GM18511 (cell line): ENCODE measurements around the gene OR4K2.
"Not testable (repeated sequence)": the region's sequence is repeated elsewhere in the genome, so short reads cannot be mapped to it uniquely, and the experiment has no call there.

Experiments used
- ATAC-seq: cut with Tn5 transposase; IDR thresholded peaks from one replicate; pipeline ENCODE4 v1.9.1; 2021; ENCODE audit warnings: mild to moderate bottlenecking, moderate library complexity; ENCODE audit not compliant: unreplicated experiment

Gene OR4K2, protein sequence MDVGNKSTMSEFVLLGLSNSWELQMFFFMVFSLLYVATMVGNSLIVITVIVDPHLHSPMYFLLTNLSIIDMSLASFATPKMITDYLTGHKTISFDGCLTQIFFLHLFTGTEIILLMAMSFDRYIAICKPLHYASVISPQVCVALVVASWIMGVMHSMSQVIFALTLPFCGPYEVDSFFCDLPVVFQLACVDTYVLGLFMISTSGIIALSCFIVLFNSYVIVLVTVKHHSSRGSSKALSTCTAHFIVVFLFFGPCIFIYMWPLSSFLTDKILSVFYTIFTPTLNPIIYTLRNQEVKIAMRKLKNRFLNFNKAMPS

DNA sequence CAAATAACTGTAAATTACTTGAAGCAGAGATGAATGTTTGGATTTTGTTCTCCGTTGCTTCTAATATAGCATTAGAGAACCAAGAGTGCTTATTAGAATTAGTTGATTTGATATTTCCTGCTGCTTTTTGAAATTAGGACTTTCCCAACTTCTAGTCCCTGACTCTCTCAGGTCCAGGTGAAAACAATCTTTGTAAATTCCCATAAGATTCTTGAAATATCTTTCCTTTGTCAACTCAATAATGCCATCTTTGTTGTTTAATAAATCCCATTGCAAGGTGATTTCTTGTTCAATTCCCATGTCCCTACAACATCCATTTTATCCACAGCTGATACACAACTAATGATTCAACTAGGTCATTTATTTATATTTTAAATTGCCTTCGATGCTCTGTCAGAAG lies at the start of gene OR4K2:
Gene OR4K2, plus strand, starts transcription at position 301 of the 400 bp plus-strand sequence. CDS start 1,126 bp downstream, outside the sequence.
- no peak for ATAC-seq

DNA sequence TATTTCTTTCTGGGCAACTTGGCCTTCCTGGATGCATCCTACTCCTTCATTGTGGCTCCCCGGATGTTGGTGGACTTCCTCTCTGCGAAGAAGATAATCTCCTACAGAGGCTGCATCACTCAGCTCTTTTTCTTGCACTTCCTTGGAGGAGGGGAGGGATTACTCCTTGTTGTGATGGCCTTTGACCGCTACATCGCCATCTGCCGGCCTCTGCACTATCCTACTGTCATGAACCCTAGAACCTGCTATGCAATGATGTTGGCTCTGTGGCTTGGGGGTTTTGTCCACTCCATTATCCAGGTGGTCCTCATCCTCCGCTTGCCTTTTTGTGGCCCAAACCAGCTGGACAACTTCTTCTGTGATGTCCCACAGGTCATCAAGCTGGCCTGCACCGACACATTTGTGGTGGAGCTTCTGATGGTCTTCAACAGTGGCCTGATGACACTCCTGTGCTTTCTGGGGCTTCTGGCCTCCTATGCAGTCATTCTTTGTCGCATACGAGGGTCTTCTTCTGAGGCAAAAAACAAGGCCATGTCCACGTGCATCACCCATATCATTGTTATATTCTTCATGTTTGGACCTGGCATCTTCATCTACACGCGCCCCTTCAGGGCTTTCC lies 47.2 kb upstream of the OR4K2 start:
- not testable (repeated sequence) for ATAC-seq

DNA sequence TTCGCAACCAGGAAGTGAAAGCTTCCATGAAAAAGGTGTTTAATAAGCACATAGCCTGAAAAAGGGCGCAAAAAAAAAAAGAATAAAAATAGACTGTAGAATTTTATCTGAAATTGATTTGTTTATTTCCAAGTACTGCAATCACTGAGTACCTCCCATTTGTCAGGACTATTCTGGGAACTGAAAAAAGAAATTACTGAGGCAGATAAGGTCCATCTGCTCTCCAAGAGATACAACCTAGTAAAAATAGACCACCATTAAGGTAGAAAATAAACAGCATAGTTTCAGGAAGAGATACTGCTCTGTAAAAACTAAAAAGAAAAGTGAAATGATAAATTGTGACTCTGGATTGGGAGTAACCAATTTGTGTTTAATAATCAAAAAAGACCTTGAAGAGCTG lies 46.6 kb upstream of the OR4K2 start:
- ATAC-seq, result no peak

DNA sequence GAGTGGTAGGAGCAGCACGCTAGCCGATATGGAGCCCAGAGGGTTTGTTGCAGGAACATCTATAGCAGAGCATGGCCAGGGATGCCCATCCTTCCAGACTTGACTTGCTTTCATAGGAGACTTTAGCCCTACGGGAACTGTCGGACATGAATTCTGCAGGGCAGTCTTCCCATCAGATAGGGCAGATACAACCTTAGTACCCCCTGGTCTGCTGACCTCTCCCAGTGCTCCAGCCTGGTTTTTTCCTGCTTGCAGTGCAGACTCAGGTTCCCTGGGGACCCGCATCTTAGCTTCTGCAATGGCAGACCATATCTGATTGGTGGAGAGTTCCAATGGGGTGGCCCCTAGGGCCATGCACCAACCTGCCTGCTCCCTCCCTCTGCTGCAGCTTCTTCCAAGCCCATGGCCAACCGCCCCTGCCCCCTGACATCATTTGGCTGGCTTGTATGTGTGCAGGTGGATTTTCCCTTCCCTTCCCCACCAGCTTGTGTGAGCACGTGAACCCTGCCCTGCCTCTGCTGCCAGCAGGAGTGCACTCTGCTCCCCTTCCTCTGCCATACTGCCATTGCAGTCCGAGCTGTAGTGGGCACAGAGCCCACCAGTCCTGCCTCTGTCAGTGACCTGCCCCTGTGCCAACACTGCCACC lies 40.6 kb upstream of the OR4K2 start:
- not testable (repeated sequence) for ATAC-seq

DNA sequence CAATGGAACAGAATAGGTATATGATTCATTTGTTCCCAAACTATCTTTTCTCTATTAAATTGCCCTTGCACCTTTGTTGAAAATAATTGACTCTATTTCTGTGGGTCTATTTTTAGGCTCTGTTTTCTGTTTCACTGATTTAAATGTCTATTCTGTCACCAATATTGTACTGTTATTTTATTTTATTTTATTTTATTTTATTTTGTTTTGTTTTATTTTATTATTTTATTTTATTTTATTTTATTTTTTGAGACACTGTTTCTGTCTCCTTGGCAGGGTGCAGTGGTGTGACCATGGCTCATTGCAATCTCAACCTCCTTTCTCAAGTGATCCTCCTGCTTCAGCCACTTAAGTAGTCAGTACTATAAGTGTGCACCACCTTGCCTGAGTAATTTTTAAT lies 36.5 kb upstream of the OR4K2 start:
- ATAC-seq, result no peak

DNA sequence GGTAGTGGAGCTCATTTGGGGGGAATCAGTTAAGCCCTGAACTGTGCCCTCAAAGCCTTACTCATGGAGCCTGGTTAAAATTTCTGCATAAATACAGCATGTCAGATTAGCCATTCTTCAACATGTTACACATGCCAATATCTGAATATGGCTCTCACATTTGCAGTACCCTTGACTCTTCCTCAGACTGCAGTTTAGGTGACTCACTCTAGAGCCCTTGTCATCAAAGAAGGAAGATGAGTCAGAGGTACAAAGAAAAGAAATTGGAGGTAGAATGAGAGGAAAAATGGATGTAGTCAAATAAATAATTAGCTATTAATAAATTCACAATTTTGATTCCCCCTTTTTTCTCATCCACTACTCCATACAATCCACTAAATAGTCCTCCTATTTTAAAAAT lies 23.6 kb upstream of the OR4K2 start:
- no peak for ATAC-seq

DNA sequence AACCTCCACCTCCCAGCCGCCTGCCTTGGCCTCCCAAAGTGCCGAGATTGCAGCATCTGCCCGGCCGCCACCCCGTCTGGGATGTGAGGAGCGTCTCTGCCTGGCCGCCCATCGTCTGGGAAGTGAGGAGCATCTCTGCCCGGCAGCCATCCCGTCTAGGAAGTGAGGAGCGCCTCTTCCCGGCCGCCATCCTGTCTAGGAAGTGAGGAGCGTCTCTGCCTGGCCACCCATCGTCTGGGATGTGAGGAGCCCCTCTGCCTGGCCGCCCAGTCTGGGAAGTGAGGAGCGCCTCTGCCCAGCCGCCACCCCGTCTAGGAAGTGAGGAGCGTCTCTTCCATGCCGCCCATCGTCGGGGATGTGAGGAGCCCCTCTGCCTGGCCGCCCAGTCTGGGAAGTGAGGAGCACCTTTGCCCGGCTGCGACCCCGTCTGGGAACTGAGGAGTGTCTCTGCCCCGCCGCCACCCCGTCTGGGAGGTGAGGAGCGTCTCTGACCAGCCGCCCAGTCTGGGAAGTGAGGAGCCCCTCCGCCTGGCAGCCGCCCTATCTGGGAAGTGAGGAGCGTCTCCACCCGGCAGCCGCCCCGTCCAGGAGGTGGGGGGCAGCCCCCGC lies 8.8 kb upstream of the OR4K2 start:
- not testable (repeated sequence) for ATAC-seq

DNA sequence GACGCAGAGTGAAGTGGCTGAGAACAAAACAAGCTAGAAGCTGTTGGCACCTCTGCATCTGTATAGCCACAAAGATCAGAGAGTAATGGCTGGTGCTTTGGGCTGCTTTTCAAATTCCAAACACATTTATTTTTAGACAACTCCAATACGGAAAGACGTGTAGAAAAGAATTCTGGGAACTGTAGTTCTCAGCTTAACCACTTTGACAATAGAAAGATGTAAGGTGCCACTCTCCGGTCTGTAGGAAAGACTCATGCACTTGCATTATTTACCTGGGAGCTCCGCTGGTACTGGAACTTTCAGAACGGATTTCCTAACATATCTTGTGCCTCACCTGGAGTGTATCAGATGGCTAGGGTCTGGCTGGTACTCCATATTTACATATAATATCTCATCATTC lies 1.8 kb upstream of the OR4K2 start:
- ATAC-seq, result no peak

DNA sequence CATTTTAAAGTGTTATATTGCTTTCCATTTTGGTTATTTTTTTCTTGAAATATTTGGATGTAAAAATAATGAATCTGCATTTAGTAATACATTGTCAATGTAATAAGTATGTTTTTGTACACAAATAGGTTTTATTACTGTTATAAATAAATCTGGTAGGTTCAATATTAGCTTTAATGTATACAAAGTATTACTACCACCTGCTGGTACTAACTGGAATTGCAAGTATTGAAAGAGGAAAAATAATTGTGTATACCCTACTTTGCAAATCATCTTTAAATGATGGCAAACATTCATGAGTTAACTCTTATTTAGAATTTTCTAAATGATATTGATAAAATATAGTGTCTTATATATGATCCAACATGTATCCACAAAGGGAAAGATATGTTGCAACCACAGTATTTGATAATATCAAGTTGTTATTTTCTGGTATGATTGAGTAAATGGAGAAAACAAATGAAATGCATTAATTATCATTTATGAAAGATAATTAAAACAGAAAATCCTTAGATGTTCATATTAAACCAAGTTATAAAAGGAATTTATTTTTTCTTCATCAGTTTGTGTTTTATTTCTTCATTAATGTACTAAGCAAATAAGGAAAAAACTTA lies 3.2 kb downstream of the OR4K2 start:
- no peak for ATAC-seq

DNA sequence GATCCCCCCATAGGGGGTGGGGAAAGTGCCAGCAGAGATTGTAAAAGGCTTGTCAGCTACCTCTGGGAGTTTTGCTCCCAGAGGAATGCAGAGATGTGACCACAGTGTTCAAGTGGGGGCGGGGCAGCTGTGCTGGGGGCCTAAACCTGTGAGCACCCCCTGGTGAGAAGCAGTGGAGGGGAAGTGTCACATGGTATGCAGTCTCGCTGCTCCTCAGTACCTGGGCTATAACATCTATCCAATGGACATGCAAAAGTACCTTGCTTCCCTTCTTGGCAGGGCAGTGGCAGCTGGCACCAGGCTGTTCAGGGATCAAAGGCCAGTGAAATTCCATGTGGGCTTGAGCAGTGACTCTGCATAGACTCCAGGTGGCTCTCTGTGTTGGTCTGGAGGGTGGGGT lies 20.3 kb downstream of the OR4K2 start:
- no peak for ATAC-seq

DNA sequence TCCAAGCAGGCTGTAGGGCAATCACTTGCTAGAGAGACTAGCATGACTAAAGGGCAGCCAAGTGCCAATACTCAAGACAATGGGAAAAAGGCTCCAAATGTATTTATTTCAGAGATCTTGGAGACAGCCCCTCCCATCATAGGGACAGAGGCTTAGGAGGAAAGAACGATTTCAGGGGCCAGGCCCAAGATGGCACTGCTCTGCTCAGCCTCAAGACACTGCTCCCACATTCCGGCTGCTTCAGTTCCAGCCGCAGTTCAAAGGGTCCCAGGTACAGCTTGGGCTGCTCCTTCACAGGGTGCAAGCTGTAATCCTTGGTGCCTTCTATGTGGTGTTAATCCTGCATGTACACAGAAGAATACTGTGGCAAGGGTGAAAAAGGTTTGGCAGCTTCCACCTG lies 26.1 kb downstream of the OR4K2 start:
- no peak for ATAC-seq

DNA sequence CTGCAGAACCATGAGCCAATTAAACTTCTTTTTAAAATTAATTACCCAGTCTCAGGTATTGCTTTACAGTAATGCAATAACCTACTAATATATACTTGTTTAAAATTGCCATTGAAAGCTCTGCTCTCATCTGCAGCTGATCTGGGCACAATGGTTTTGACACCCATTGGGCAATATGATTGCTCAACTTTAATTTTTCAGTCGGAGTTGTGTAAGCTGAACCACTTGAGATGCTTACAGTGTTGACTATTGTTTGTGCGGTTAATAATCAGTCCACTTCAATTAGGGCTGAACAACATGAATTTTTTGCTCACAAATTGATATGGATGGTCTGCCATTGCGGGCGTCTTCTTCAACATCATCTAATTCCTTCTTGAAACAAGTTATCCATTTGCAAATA lies 27.5 kb downstream of the OR4K2 start:
- no peak for ATAC-seq

DNA sequence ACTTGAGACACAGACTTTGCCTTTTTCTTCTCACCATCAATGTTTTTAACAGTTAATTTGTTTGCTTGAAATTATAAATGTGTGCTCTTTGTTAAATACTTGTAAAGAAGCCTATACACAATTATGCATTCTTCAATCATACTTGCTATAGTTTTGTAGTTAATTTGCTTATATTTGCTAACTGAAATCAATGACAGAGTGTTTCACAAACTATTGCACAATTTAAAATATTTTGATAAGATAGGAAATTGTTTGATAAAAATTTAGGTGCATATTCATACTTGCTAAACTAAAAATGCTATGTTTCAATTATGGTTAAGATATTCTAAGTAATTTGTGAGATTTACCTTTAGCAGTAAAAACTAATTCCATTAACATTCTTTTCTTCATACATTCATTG lies 31.7 kb downstream of the OR4K2 start:
- ATAC-seq, result no peak

DNA sequence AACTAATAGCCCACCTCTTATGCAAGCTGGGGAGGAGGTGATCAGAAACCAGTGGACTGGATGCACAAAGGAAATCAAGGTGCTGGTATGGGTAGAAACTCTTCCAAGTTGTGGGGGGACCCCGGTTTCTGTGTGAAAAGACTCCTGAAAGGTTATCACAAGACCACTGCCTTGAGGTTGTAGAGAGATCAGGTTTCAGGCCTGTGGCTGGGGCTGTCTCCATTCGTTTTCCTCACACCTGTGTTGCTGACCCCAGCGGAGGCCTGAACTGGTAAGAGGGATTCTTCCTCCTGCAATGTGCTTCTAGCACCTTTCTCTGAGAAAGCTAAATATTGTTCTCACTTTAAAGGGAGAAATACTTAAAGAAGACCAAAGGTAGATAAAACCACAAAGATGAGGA lies 36.2 kb downstream of the OR4K2 start:
- ATAC-seq, result no peak

DNA sequence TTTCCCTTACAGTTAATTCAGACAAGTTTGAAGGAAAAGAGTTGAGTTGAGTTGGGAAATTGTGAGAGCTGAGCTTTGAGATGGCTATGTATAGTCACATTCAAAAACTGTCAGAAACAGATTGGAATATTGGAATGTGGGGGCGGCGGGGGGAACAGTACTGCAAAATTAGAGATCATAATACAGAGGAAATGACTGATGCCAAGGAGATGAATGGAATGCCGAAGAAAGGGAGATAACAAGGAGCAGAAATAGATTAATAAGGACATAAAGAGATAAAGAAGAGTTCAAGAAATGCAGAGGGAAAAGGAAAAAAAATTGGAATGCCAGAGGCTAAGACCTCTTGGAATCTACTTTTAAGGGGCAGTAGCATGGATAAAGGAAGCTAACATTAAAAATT lies 42.3 kb downstream of the OR4K2 start:
- no peak for ATAC-seq

DNA sequence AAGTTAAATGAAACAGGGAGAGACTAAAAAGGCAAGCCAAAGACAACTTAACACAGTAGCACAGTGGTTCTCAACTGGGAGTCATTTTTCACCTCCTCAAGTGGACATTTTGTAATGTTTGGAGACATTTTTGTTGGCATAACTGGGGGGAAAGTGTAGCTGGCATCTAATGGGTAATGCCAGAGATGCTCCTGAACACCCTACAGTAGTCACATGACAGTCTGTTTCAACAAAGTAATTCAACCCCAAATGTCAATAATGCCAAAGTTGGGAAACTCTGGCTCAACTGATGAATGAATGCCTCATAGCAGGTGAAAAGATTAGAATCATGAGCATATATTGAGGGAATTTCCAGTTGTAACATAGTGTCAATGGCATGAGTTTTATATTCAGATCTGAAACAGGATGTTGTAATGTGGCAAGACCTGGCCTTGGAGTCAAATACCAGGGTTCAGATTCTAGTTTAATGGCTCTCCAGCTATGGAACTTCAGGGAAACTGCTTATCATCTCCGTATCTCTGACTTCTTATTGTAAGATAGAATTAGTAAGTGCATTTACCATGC lies 43.1 kb downstream of the OR4K2 start:
- no peak for ATAC-seq

DNA sequence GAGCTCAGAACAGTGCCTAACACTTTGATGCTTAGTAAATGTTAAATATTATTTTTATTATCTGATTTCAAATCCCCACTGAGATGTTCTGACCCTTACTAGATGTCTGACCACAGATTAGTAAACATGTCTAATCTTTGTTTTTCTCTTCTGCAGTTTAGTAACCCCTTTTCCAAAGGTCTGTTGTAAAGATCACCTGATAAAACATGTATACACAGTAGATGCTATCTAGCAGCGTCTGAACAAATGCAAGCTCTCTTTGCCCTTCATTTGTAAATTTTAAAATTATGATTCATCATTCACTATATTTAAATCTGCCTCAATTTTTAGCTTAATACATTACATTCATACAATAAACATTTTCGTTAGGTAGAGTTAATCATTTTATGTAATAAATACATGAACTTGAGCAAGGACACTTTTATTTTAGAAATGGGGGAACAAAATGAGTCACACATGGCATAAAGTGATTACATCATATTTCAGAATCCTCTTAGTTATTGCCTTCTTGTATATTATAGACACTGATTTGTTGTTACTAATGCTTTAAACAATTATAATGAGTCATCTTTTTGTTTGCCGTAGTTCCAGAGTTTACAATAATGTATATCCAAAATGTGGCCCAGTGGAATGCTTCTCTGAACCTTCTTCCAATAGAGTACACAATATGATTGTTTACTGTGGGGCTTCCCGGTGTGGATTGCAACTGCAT lies 43.8 kb downstream of the OR4K2 start:
- no peak for ATAC-seq

DNA sequence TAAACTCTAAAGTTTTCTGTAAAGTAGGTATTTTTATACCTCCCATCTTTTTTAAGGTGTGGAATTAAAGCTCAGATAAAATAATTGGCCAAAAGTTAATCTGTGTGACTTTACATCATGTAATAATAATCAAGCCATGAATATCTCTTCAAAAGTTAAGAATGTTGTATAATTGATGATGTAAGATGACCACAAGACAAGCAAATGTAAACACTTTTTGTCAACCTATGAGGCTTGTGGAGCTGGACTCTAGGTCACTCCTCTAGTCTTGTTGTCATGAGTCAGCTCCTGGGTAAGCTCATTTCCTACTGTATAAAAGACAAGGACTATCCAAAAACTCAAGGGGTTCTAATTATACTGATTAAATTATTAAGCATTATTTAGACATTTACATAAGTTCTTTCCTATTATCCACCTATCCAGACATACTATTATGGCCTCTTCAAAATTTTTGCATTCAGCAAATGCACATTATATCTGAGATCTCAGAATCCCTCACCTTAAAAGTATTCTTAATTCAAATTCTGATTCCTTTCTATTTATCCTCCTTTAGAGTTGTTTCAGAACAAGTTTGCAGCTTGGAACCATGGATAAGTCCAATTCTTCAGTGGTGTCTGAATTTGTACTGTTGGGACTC lies 45.2 kb downstream of the OR4K2 start, which contains the start of gene OR4K5:
Gene OR4K5, plus strand, starts transcription at position 587 of the 637 bp plus-strand sequence. Its CDS starts 0 bp downstream, at position 587.
- no peak for ATAC-seq

DNA sequence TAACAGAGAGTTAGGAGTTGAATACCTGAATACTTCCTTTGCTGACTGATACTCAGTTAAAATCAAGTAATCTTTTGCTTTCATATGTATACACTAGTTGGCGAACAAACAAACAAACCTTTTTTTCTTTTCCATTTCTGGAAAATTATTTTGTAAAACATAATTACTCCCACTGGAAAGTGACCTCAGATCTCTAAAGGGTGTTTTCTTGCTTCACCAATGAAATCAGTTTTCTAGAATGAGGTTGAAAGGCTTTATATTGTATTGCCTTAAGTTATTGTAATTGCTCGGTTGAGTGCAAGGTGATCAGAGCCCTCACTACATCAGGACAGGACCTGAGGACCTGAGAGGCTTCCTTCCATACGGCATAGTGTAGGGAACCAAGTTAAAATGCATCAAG lies 55.7 kb downstream of the OR4K2 start, which contains the start of gene OR4K1:
Gene OR4K1, plus strand, starts transcription at position 301 of the 400 bp plus-strand sequence. CDS start 4,750 bp downstream, outside the sequence.
- ATAC-seq, result no peak
